ENCODE data around the gene SUSD5.

SUSD5 gene

GRCh38 chr3:33130144-33130543 lies 88.5 kb downstream of the SUSD5 start:
- no peaks in the 10 kb centered on the region for H3K9me3 ChIP-seq (ENCODE audit: insufficient read depth, low read length)
- H3K79me2 ChIP-seq (ENCODE audit: insufficient read depth, low read length) = no peaks in the 10 kb centered on the region
- no peaks in the 10 kb centered on the region for H3F3A ChIP-seq (ENCODE audit: insufficient read depth)
- H3K27ac ChIP-seq (ENCODE audit: low read depth, low read length) = no peak overlapping the region
- H3K4me2 ChIP-seq (ENCODE audit: low read depth, low read length, poor library complexity, severe bottlenecking) = no peak overlapping the region
- no peaks in the 10 kb centered on the region for H3K27me3 ChIP-seq (ENCODE audit: low read length)
- no peaks in the 10 kb centered on the region for H3K36me3 ChIP-seq (ENCODE audit: low read length)
- no peak for TF ChIP-seq CTCF (IDR thresholded peaks at IDR 0.05; ENCODE audit: insufficient read depth, low read length, poor library complexity, severe bottlenecking)
- no peak for TF ChIP-seq EZH2phosphoT487 (conservative IDR thresholded peaks at IDR 0.05; ENCODE audit: low read length)
- no peak overlapping the region for H2AFZ ChIP-seq (ENCODE audit: low read depth, low read length, severe bottlenecking)
- no peaks in the 10 kb centered on the region for H3K9me2 ChIP-seq (replicated peaks; ENCODE audit: insufficient read depth, low read length)
- no peak overlapping the region for H3K4me3 ChIP-seq (ENCODE audit: insufficient read depth, low read length, poor library complexity, severe bottlenecking)
- H3K9ac ChIP-seq (ENCODE audit: low read length) = no peak overlapping the region
- H4K20me1 ChIP-seq (ENCODE audit: low read depth, low read length) = no peaks in the 10 kb centered on the region

- no peak overlapping the region for H3K4me3 ChIP-seq (ENCODE audit: insufficient read depth, low read length, poor library complexity, severe bottlenecking)
- no peaks in the 10 kb centered on the region for H3K27me3 ChIP-seq (ENCODE audit: low read length)
- H3K79me2 ChIP-seq (ENCODE audit: insufficient read depth, low read length) = no peaks in the 10 kb centered on the region
- no peak overlapping the region for H3K4me2 ChIP-seq (ENCODE audit: low read depth, low read length, poor library complexity, severe bottlenecking)
- TF ChIP-seq CTCF (IDR thresholded peaks at IDR 0.05; ENCODE audit: insufficient read depth, low read length, poor library complexity, severe bottlenecking) (no peak), EZH2phosphoT487 (conservative IDR thresholded peaks at IDR 0.05; ENCODE audit: low read length) (no peak)
- H3K9me2 ChIP-seq (replicated peaks; ENCODE audit: insufficient read depth, low read length) = no peaks in the 10 kb centered on the region
- H3F3A ChIP-seq (ENCODE audit: insufficient read depth) = no peaks in the 10 kb centered on the region
- no peaks in the 10 kb centered on the region for H3K36me3 ChIP-seq (ENCODE audit: low read length)
- H4K20me1 ChIP-seq (ENCODE audit: low read depth, low read length) = no peaks in the 10 kb centered on the region
- no peak overlapping the region for H2AFZ ChIP-seq (ENCODE audit: low read depth, low read length, severe bottlenecking)
- no peaks in the 10 kb centered on the region for H3K9me3 ChIP-seq (ENCODE audit: insufficient read depth, low read length)
- no peak overlapping the region for H3K9ac ChIP-seq (ENCODE audit: low read length)
- H3K27ac ChIP-seq (ENCODE audit: low read depth, low read length) = no peak overlapping the region
Measured at GRCh38 chr3:33128706-33129105, 89.9 kb downstream of the SUSD5 start.

GRCh38 chr3:33125840-33126239 lies 92.8 kb downstream of the SUSD5 start:
- Histone ChIP-seq H2AFZ (ENCODE audit: low read depth, low read length, severe bottlenecking) (no peak overlapping the region), H3K9ac (ENCODE audit: low read length) (no peak overlapping the region), H4K20me1 (ENCODE audit: low read depth, low read length) (no peaks in the 10 kb centered on the region), H3K4me2 (ENCODE audit: low read depth, low read length, poor library complexity, severe bottlenecking) (no peak overlapping the region), H3K27ac (ENCODE audit: low read depth, low read length) (no peak overlapping the region), H3K27me3 (ENCODE audit: low read length) (no peaks in the 10 kb centered on the region), H3K9me2 (replicated peaks; ENCODE audit: insufficient read depth, low read length) (no peaks in the 10 kb centered on the region), H3K4me3 (ENCODE audit: insufficient read depth, low read length, poor library complexity, severe bottlenecking) (no peak overlapping the region), H3K9me3 (ENCODE audit: insufficient read depth, low read length) (no peaks in the 10 kb centered on the region), H3F3A (ENCODE audit: insufficient read depth) (no peaks in the 10 kb centered on the region), H3K79me2 (ENCODE audit: insufficient read depth, low read length) (no peaks in the 10 kb centered on the region), H3K36me3 (ENCODE audit: low read length) (no peaks in the 10 kb centered on the region)
- TF ChIP-seq EZH2phosphoT487 (conservative IDR thresholded peaks at IDR 0.05; ENCODE audit: low read length) (no peak), CTCF (IDR thresholded peaks at IDR 0.05; ENCODE audit: insufficient read depth, low read length, poor library complexity, severe bottlenecking) (no peak)

Measured in SU-DHL-6 (cell line).